Suprapubic skin (tissue), 4 donors: ENCODE results near the gene CTNNA2. TPM values are rescaled to one million over a fixed set of nuclear protein-coding genes. Genes with fewer than 3 reads are reported as not detected.

Experiments
- DNase-seq, 2 donors: peaks; one replicate each; pipeline ENCODE4 v3.0.0-alpha.2; 2019; ENCODE audit warnings: low spot score in 2 of 2
- H3K27ac ChIP-seq: fragments of 200-600 bp; sonication (generic); one replicate; pipeline ENCODE4 v1.5.1; 2019
- H3K27me3 ChIP-seq: fragments of 200-600 bp; sonication (generic); one replicate; pipeline ENCODE4 v1.5.1; 2019
- H3K36me3 ChIP-seq: fragments of 200-600 bp; sonication (generic); one replicate; pipeline ENCODE4 v1.5.1; 2019
- H3K4me1 ChIP-seq: fragments of 200-600 bp; sonication (generic); one replicate; pipeline ENCODE4 v1.5.1; 2019
- H3K4me3 ChIP-seq: fragments of 200-600 bp; sonication (generic); one replicate; pipeline ENCODE4 v1.5.1; 2019; ENCODE audit warnings: mild to moderate bottlenecking
- H3K9me3 ChIP-seq: fragments of 200-600 bp; sonication (generic); one replicate; pipeline ENCODE4 v1.5.1; 2019
- CTCF ChIP-seq, 2 donors: fragments of 200-600 bp in 1 of 2; fragments of 450-650 bp in 1 of 2; sonication (generic) in 1 of 2; IDR thresholded peaks; one replicate each; pipeline ENCODE4 v1.5.1; 2016 to 2019; ENCODE audit warnings: antibody characterized with exemption in 2 of 2, mild to moderate bottlenecking in 1 of 2, moderate library complexity in 1 of 2
- EP300 ChIP-seq: sonication (generic); formaldehyde crosslinking; IDR thresholded peaks from one replicate; pipeline ENCODE4 v1.6.1; 2017; ENCODE audit warnings: antibody characterized with exemption
- POLR2A ChIP-seq, 2 donors: fragments of 450-650 bp; IDR thresholded peaks; one replicate each; pipeline ENCODE4 v1.6.1; 2017; ENCODE audit warnings: antibody characterized with exemption in 2 of 2, mild to moderate bottlenecking in 2 of 2, moderate library complexity in 2 of 2
- POLR2AphosphoS5 ChIP-seq, 3 donors: sonication (generic); formaldehyde crosslinking; IDR thresholded peaks; one replicate each; pipeline ENCODE4 v1.6.1; 2017; ENCODE audit warnings: antibody characterized with exemption in 3 of 3
- WGBS: methylation state at CpG from one replicate; pipeline ENCODE4 v1.1.5; 2018; 5-methylcytosine and 5-hydroxymethylcytosine counted together
- total RNA-seq, 4 donors: library from RNA; depleted of rRNA; stranded (reverse); fragments of >200 nt; gene quantifications; one replicate each; pipeline ENCODE4 v1.1.0, GENCODE V29; 2016

The CTNNA2 gene
- total RNA-seq, 4 donors from 2014 or later = 0.15 to 0.21 TPM; not detected in 2

GRCh38 chr2:80042635-80043034 is 529.8 kb downstream of the CTNNA2 start:
- Histone ChIP-seq H3K4me3 (no peak overlapping the region), H3K9me3 (no peaks in the 10 kb centered on the region), H3K27me3 (no peaks in the 10 kb centered on the region), H3K27ac (no peak overlapping the region), H3K4me1 (no peaks in the 10 kb centered on the region), H3K36me3 (no peaks in the 10 kb centered on the region)
- no peak for TF ChIP-seq CTCF (IDR thresholded peaks at IDR 0.05)
- no peak for TF ChIP-seq POLR2A (IDR thresholded peaks at IDR 0.05)
- no peak for TF ChIP-seq EP300
- no peak for TF ChIP-seq POLR2AphosphoS5 (IDR thresholded peaks at IDR 0.05)
- DNase-seq = no peak
- WGBS = 87% methylated on average over 2 of the region's 2 CpGs

GRCh38 chr2:80048296-80048695 is 535.4 kb downstream of the CTNNA2 start:
- TF ChIP-seq POLR2AphosphoS5 (IDR thresholded peaks at IDR 0.05) = no peak
- TF ChIP-seq CTCF (IDR thresholded peaks at IDR 0.05) = no peak
- TF ChIP-seq POLR2A (IDR thresholded peaks at IDR 0.05) = no peak
- no peaks in the 10 kb centered on the region for H3K9me3 ChIP-seq
- no peaks in the 10 kb centered on the region for H3K36me3 ChIP-seq
- H3K27ac ChIP-seq = no peak overlapping the region
- no peaks in the 10 kb centered on the region for H3K4me1 ChIP-seq
- 81% methylated on average over 2 of the region's 2 CpGs for WGBS
- H3K4me3 ChIP-seq = no peak overlapping the region
- H3K27me3 ChIP-seq = no peaks in the 10 kb centered on the region
- no peak for DNase-seq

- 73% methylated on average over 6 of the region's 6 CpGs for WGBS
- no peak for TF ChIP-seq POLR2A (IDR thresholded peaks at IDR 0.05)
- no peak for TF ChIP-seq EP300
- no peak for TF ChIP-seq POLR2AphosphoS5 (IDR thresholded peaks at IDR 0.05)
- no peak for TF ChIP-seq CTCF (IDR thresholded peaks at IDR 0.05)
- no peak overlapping the region for H3K4me3 ChIP-seq
These were observed 537.4 kb downstream of the CTNNA2 start for GRCh38 chr2:80050246-80050645.

GRCh38 chr2:80053522-80054345 is 540.9 kb downstream of the CTNNA2 start:
- Histone ChIP-seq H3K27me3 (no peaks in the 10 kb centered on the region), H3K36me3 (no peaks in the 10 kb centered on the region), H3K4me1 (no peaks in the 10 kb centered on the region), H3K9me3 (no peaks in the 10 kb centered on the region), H3K4me3 (no peak overlapping the region), H3K27ac (no peak overlapping the region)
- no peak for DNase-seq
- TF ChIP-seq POLR2AphosphoS5 (IDR thresholded peaks at IDR 0.05) (no peak), POLR2A (IDR thresholded peaks at IDR 0.05) (no peak), CTCF (IDR thresholded peaks at IDR 0.05) (no peak), EP300 (no peak)
- 66% methylated on average over 8 of the region's 8 CpGs for WGBS

More at GRCh38 chr2:80050246-80050645, 537.4 kb downstream of the CTNNA2 start:
- Histone ChIP-seq H3K27me3 (no peaks in the 10 kb centered on the region), H3K4me1 (no peaks in the 10 kb centered on the region), H3K9me3 (no peaks in the 10 kb centered on the region), H3K27ac (no peak overlapping the region), H3K36me3 (no peaks in the 10 kb centered on the region)
- no peak for DNase-seq

GRCh38 chr2:80054346-80054675 is 541.5 kb downstream of the CTNNA2 start:
- DNase-seq = no peak
- TF ChIP-seq POLR2AphosphoS5 (IDR thresholded peaks at IDR 0.05) = no peak
- no peak for TF ChIP-seq EP300
- TF ChIP-seq POLR2A (IDR thresholded peaks at IDR 0.05) = no peak
- no peak for TF ChIP-seq CTCF (IDR thresholded peaks at IDR 0.05)
- Histone ChIP-seq H3K4me3 (no peak overlapping the region), H3K36me3 (no peaks in the 10 kb centered on the region), H3K27ac (no peak overlapping the region), H3K9me3 (no peaks in the 10 kb centered on the region), H3K27me3 (no peaks in the 10 kb centered on the region), H3K4me1 (no peaks in the 10 kb centered on the region)
- 55% methylated on average over 2 of the region's 2 CpGs for WGBS
